ENCODE results near the gene ONECUT2.
"Not testable (repeated sequence)": the region's sequence is repeated elsewhere in the genome, so short reads cannot be mapped to it uniquely, and the experiment has no call there.

The ONECUT2 gene

GRCh38 chr18:57434536-57435494 lies at the start of gene ONECUT2:
ONECUT2 (plus strand) TSS chr18:57435374; CDS start chr18:57435717, 343 bp downstream.
- in situ Hi-C loops (cut with MboI; ENCODE audit: low sequenced_read_pairs), result no loop called here

GRCh38 chr18:57389271-57389670 lies 45.9 kb upstream of the ONECUT2 start:
- in situ Hi-C loops (cut with MboI; ENCODE audit: low sequenced_read_pairs), result no loop called here

- in situ Hi-C loops (cut with MboI; ENCODE audit: low sequenced_read_pairs), result no loop called here
Measured at GRCh38 chr18:57390044-57390443, 45.1 kb upstream of the ONECUT2 start.

DNA sequence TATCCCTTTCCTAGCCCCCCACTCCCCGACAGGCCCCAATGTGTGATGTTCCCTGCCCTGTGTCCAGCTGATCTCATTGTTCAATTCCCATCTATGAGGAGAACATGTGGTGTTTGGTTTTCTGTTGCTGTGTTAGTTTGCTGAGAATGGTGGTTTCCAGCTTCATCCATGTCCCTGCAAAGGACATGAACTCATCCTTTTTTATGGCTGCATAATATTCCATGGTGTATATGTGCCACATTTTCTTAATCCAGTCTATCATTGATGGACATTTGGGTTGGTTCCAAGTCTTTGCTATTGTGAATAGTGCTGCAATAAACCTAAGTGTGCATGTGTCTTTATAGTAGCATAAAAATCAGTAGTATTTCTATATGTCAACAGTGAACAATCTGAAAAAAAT lies 40.4 kb upstream of the ONECUT2 start:
- in situ Hi-C loops (cut with MboI; ENCODE audit: low sequenced_read_pairs), result not testable (repeated sequence)

GRCh38 chr18:57396831-57397230 lies 38.3 kb upstream of the ONECUT2 start:
- in situ Hi-C loops (cut with MboI; ENCODE audit: low sequenced_read_pairs), result not testable (repeated sequence)

DNA sequence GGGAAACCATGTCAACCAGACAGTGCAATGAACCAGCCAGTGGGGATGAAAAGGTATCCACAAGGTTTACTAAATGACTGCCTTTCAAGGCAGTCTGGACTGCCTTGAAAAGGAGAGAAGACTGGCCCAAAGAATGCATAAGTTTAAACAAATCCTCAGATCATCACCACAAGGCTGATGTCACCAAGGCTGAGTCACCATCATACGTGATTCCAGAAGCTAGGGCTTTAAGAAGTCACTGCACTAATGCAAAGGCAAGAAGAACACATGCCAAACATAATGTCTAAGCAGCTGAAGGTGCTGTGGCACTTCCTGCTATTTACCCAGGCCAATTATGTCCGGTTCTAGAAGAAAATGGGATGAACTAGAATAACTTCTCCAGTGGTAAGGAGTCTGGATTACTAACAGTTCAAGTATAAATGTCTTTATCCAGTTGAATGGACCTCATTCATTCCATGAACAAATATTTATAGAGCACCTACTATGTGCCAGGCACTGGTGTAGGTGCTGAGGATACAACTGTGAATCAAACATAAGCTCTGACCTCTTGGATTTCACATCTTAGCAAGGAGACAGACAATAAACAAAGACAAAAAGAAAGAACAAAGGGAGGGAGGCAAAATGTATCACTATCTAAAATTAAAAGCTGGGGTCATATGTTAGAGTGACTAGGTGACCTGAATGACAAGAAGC lies 37.6 kb upstream of the ONECUT2 start:
- in situ Hi-C loops (cut with MboI; ENCODE audit: low sequenced_read_pairs), result no loop called here

GRCh38 chr18:57404345-57404744 lies 30.8 kb upstream of the ONECUT2 start:
- in situ Hi-C loops (cut with MboI; ENCODE audit: low sequenced_read_pairs), result no loop called here

GRCh38 chr18:57409650-57410049 lies 25.5 kb upstream of the ONECUT2 start:
- in situ Hi-C loops (cut with MboI; ENCODE audit: low sequenced_read_pairs), result no loop called here

- in situ Hi-C loops (cut with MboI; ENCODE audit: low sequenced_read_pairs), result no loop called here
Measured at GRCh38 chr18:57410749-57411148, 24.4 kb upstream of the ONECUT2 start.

- in situ Hi-C loops (cut with MboI; ENCODE audit: low sequenced_read_pairs), result no loop called here
Measured at GRCh38 chr18:57416542-57416941, 18.6 kb upstream of the ONECUT2 start.

DNA sequence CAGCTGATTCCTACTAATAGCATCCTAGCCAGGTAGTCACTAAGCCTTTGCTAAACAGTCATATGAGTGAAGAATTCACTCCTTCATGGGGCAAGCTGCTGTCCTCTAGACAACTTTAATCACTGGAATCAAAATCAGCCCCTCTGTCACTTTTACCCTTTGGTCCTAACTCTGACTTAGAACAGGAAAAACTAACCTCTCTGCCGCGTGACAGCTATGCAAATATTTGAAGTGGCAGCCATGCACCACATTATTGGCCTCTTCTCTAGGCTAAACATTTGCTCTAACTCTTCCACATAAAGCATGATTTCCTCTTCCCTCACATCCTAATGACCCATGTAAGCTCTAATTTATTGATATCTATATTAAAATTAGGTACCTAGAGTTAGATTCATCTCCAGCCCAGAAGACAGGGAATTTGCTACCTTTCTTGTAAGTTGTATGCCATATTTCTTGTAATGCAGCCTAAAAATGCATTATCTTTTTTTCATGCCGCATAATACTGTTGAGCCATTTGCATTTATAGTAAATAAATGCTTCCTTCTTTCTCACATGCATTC lies 12.8 kb upstream of the ONECUT2 start:
- in situ Hi-C loops (cut with MboI; ENCODE audit: low sequenced_read_pairs), result no loop called here

DNA sequence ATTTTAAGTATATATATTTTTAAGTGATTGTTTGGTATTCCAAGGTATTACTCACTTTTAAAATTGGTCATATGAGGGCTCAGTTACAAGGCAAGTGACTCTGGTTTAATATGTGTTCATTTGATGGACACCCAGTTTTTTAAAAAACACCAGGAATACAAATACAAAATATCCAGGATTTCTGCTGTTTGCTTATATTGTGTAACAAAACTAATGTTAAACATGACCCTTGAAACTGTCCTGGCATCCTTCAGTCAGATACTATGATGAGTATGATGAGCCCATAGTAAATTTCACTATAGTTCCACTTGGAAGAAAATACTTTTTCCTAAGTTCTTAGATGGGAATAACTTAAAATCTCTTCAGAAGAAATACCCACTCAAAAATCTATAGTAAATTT lies 11.4 kb upstream of the ONECUT2 start:
- in situ Hi-C loops (cut with MboI; ENCODE audit: low sequenced_read_pairs), result no loop called here

- in situ Hi-C loops (cut with MboI; ENCODE audit: low sequenced_read_pairs), result no loop called here
Measured at GRCh38 chr18:57425096-57425495, 10.1 kb upstream of the ONECUT2 start.

- in situ Hi-C loops (cut with MboI; ENCODE audit: low sequenced_read_pairs), result no loop called here
Measured at GRCh38 chr18:57426187-57426586, 9.0 kb upstream of the ONECUT2 start.

- in situ Hi-C loops (cut with MboI; ENCODE audit: low sequenced_read_pairs), result no loop called here
Measured at GRCh38 chr18:57427429-57428201, 7.6 kb upstream of the ONECUT2 start.

DNA sequence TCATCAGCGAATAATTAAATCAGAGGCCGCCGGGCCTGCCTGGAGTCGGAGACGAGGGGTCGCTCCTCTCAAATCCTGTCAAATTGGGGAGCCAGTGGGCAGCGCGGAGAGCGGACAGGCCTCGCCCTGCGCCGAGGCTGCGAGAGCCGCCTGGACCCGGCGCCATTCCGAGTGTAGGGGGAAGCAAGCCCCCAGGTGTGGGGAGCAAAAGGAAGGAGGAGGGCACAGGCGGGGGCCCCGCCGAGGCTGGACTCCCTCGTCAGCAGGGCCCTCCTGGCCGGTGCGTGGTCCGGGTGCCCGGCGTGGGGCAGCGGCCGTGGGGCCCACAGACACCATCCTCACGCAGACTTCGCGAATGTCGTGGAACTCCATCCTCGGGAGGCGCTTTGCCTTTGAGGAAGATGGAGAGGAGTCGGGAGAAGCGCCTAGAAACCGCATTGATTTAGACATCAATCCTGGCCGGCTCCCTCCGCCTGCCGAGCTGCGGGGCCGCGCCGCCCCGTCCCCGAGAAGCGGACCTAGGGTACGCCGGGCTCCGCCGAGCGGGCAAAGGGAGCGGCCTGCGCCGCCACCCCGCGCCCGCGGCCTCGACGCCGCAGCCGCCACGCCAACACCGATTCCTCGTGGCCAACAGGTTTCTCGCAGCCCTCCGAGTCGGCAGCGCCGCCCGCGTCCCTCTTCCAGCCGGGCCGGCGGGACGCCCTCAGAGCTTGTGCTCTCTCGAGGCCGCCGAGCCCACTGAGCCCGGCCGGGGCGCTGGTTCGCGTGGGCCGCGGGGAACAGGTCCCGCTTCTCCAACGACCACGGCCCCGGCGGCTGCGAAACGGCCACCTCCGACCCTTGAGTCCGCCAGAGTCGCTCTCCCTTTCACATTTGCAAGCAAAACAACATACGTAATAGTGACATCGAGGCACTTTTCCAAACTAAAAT lies 6.7 kb upstream of the ONECUT2 start:
- in situ Hi-C loops (cut with MboI; ENCODE audit: low sequenced_read_pairs), result no loop called here

DNA sequence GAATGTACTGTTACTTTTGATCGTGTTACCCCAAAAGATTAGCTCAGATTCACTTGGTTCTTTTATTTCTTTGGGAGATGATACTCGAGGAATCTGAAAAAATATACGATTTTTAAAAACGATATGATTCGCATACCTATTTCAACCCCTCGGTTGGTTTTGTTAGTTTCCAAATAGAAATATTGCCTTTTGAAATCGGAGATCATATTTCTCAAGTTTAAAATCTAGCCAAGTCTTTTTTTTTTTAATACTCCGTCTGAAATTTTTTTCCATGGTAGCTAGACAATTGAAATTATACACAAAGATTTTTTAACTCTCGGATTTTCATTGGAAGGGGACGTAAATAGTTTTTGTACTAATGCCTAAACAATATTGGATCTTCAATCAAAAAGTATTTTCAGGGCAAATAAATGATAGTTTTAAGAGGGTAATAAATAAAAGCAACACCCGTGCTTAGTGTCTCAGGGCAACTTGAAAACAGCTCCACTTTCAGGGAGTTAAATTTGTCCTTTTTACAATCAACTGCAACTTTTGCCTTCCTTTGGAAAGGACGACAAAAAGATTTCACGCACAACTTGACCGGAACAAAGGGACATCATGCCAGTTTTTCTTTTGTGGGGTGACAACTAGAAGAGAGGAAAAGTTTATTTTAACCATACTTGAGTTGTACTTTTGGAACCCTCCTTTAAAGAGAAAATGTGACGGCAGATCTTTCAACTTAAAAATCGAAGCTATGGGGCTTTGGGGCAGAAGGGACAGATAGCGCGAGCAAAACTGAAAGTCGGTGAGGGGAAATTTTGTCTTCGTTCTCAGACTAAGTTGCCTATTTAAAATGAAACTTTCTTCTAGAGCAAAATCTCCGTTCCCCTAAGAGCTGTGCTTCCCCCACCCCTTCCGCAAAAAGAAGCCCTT lies 5.8 kb upstream of the ONECUT2 start:
- in situ Hi-C loops (cut with MboI; ENCODE audit: low sequenced_read_pairs), result no loop called here

DNA sequence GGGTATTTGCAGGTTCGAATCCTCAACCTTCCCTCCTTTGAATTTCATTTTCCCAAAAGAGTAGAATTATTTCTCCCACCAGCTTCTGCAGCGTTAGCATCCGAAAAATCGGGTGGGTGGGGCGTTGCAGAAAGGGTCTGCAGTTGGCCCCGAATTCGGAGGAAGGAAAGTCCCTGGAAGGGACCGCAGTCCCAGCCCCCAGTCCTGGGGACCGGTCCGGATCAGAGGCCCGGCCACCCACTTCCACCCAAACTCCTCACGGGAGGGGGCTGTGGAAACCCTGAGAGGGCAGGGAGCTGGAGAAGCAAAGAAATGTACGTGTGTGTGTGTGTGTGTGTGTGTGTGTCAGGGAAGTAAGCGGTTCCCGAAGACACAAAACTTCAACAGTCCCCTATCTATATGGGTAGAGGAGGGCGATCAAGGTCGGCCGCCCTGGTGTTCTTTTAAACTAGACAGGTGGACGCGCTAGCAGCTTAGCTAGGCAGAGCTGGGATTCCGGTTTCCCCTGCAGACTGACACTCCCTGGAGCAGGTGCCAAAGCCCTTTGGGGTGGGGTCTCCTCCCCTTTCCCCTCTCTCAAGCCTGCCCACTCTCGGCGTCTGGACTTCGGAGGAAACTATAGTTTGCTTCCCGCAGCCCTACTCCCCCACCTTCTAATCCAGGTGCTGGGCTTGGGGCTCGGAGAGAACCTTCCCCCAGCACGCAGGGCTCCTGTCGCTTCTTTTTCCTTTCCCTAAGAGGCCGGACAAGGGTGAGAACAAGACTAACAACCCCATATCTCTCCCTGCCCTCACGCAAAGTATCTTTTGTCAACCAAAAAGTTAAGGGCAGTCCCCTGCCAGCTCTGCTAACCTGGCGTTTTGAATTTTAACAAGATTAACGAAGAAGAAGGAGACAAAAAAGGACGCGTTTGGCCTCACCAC lies 4.8 kb upstream of the ONECUT2 start:
- in situ Hi-C loops (cut with MboI; ENCODE audit: low sequenced_read_pairs), result no loop called here
